PFSK-1 (cell line): Measurements from ENCODE around the gene GAL3ST1.

Source experiments
- FOXP2 ChIP-seq: optimal IDR thresholded peaks from 2 replicates; pipeline ENCODE3; 2011; ENCODE audit warnings: borderline replicate concordance, control low read depth, inconsistent platforms; ENCODE audit not compliant: insufficient read depth; ENCODE audit errors: extremely low read length, extremely low read depth
- POLR2AphosphoS5 ChIP-seq: IDR thresholded peaks from 2 replicates; pipeline ENCODE4 v1.6.1; 2012; ENCODE audit warnings: low read depth, mild to moderate bottlenecking, control low read depth, low read length, moderate library complexity
- SIN3A ChIP-seq: IDR thresholded peaks from 2 replicates; pipeline ENCODE4 v1.6.1; 2012; ENCODE audit warnings: mild to moderate bottlenecking, low read length, moderate library complexity, borderline replicate concordance; ENCODE audit not compliant: insufficient read depth
- TAF1 ChIP-seq: IDR thresholded peaks from 2 replicates; pipeline ENCODE4 v1.6.1; 2012; ENCODE audit warnings: low read length, control low read depth, borderline replicate concordance; ENCODE audit not compliant: insufficient read depth
- TF ChIP-seq, protein P1 (sequence below), 2 experiments: IDR thresholded peaks; 2 replicates each; pipeline versions ENCODE4 v1.6.1 to v1.8.0; 2011 to 2012; ENCODE audit warnings: low read depth in 2 of 2, low read length in 2 of 2, control low read depth in 1 of 2, inconsistent platforms in 1 of 2, mild to moderate bottlenecking in 1 of 2, moderate library complexity in 1 of 2; ENCODE audit not compliant: insufficient read depth in 1 of 2

Gene GAL3ST1

DNA sequence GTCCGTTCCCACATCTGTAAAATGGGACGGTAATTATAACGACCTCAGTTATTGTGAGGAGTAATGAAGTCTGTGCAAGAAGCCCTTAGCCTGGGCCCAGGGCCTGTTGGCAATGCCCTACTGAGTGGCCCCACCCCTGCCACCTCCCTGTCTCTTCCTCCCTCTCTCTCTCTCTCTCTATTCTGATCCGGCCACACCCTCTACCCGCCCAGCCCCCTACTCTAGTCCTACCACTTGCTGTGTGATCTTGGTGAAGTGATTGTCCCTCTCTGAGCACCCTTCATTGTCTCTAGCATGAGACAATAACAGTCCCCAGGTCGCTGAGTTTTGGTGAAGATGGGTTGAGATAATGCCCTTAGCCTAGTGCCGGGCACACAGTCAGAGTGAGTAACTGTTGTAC, 20.5 kb downstream of the GAL3ST1 start:
- TF ChIP-seq SIN3A (no peak), TAF1 (no peak), POLR2AphosphoS5 (no peak), FOXP2 (no peak)
- TF ChIP-seq, protein P1, sequence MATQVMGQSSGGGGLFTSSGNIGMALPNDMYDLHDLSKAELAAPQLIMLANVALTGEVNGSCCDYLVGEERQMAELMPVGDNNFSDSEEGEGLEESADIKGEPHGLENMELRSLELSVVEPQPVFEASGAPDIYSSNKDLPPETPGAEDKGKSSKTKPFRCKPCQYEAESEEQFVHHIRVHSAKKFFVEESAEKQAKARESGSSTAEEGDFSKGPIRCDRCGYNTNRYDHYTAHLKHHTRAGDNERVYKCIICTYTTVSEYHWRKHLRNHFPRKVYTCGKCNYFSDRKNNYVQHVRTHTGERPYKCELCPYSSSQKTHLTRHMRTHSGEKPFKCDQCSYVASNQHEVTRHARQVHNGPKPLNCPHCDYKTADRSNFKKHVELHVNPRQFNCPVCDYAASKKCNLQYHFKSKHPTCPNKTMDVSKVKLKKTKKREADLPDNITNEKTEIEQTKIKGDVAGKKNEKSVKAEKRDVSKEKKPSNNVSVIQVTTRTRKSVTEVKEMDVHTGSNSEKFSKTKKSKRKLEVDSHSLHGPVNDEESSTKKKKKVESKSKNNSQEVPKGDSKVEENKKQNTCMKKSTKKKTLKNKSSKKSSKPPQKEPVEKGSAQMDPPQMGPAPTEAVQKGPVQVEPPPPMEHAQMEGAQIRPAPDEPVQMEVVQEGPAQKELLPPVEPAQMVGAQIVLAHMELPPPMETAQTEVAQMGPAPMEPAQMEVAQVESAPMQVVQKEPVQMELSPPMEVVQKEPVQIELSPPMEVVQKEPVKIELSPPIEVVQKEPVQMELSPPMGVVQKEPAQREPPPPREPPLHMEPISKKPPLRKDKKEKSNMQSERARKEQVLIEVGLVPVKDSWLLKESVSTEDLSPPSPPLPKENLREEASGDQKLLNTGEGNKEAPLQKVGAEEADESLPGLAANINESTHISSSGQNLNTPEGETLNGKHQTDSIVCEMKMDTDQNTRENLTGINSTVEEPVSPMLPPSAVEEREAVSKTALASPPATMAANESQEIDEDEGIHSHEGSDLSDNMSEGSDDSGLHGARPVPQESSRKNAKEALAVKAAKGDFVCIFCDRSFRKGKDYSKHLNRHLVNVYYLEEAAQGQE (IDR thresholded peaks at IDR 0.05; ENCODE audit: insufficient read depth in 1 of 2, low read depth in 2 of 2, low read length in 2 of 2), result no peak

DNA sequence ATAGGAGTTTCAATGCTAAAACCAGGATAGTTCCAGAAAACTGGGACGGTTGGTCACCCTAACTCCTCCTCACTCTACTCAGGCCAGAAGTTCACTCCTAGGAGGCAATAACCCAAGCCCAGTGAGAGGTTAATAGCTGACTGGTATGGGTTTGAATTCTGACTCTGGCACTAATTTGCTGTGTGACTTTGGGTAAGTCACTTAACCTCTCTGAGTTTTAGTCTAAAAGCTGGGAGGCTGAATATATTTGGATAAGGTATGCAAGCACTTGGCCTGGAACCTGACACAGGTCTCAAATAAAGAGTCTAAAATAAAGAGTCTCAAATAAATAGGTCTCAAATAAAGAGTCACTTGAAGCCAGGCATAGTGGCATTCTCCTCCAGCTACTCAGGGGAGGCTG, 21.7 kb downstream of the GAL3ST1 start:
- TF ChIP-seq, protein P1 (IDR thresholded peaks at IDR 0.05; ENCODE audit: insufficient read depth in 1 of 2, low read depth in 2 of 2, low read length in 2 of 2), result no peak
- TF ChIP-seq POLR2AphosphoS5 (no peak), TAF1 (no peak), FOXP2 (no peak), SIN3A (no peak)

DNA sequence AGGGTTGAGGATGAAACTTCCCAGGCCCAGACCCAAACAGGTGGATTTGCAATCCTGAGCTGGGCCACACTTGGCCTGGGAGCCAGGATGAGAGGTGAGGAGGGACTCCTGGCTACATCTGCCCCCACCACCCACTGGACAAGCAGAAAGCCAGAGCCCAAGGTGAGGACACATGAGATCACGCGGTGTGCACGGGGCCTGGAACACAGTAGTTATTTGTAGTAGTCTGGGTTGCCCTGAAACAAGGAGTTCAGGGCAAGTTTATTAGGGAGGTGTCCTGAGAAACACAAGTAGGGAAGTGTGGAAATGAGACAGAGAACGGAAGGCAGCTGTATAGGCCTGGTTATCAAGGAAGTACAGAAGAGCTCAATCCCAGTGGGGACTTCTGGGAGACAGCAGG, 27.3 kb downstream of the GAL3ST1 start:
- TF ChIP-seq SIN3A, result no peak
- TF ChIP-seq, protein P1 (IDR thresholded peaks at IDR 0.05; ENCODE audit: insufficient read depth in 1 of 2, low read depth in 2 of 2, low read length in 2 of 2), result no peak
- no peak for TF ChIP-seq TAF1
- TF ChIP-seq FOXP2, result no peak
- TF ChIP-seq POLR2AphosphoS5, result no peak

DNA sequence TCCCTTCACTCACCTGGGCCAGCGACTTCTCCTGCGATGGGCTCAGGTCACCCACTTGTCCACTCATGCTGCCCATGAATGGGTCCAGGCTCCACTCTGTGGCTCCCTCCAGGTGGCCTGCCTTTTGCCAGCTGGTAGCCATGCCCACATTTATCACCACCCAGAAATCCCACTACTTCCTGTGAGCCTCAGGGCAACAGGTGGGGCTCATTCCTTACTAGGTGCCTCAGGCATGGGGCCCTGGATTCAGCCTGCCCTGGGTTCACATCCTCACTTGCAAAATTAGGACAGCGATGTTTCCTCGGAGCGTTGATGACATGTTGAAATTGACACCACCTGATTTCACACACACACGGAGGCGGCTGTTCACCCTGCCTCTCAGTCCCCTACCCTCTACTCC, 27.8 kb downstream of the GAL3ST1 start, which contains the start of gene SEC14L6:
SEC14L6 (minus strand) TSS at position 126 of the 400 bp plus-strand sequence; CDS start at position 67, 59 bp downstream.
- TF ChIP-seq SIN3A, result no peak
- no peak for TF ChIP-seq FOXP2
- no peak for TF ChIP-seq POLR2AphosphoS5
- TF ChIP-seq TAF1, result no peak
- TF ChIP-seq, protein P1 (IDR thresholded peaks at IDR 0.05; ENCODE audit: insufficient read depth in 1 of 2, low read depth in 2 of 2, low read length in 2 of 2), result no peak

DNA sequence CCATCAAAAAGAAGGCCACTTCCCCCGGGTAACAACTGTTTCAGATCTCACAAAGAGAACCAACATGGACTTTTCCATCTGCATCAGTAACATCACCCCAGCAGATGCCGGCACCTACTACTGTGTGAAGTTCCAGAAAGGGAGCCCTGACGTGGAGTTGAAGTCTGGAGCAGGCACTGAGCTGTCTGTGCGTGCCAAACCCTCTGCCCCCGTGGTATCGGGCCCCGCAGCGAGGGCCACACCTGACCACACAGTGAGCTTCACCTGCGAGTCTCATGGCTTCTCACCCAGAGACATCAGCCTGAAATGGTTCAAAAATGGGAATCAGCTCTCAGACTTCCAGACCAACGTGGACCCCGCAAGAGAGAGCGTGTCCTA, 31.7 kb downstream of the GAL3ST1 start:
- no peak for TF ChIP-seq TAF1
- TF ChIP-seq FOXP2, result no peak
- TF ChIP-seq SIN3A, result no peak
- TF ChIP-seq, protein P1 (IDR thresholded peaks at IDR 0.05; ENCODE audit: insufficient read depth in 1 of 2, low read depth in 2 of 2, low read length in 2 of 2), result no peak
- TF ChIP-seq POLR2AphosphoS5, result no peak
